Endothelial cell of umbilical vein (primary cell): ENCODE results near the gene SDCBP2. TPM values are rescaled to one million over a fixed set of nuclear protein-coding genes. Genes with fewer than 3 reads are reported as not detected.

Experiments
- BruUV-seq: library from RNA; stranded (reverse); fragments of 400-500 nt; replicated peaks from 2 replicates; lab custom pipeline; 2021; lab: Mats Ljungman, UMichigan
- CTCF ChIA-PET: fragments of 300-600, 350-600 bp; sonication (Branson Sonifier 250); formaldehyde crosslinking; loops from one replicate; lab custom pipeline; 2021; ENCODE audit warnings: antibody characterized with exemption, inconsistent platforms; lab: Charles Lee
- POLR2A ChIA-PET: fragments of 300-600, 350-600 bp; sonication (Branson Sonifier 250); formaldehyde crosslinking; loops from one replicate; lab custom pipeline; 2021; ENCODE audit warnings: antibody characterized with exemption, inconsistent platforms; lab: Charles Lee
- DNase-seq: peaks from one replicate; pipeline ENCODE4 v3.0.0-alpha.2; 2011; ENCODE audit warnings: low read depth, low spot score
- FAIRE-seq: peaks from 2 replicates; lab custom pipeline; 2011; peaks lifted over from hg19 to GRCh38; lab: Jason Lieb, UNC
- H2AFZ ChIP-seq: 2 replicates; pipeline ENCODE4 v1.6.0; 2012; ENCODE audit warnings: low read depth, low read length, control low read depth, inconsistent platforms
- H3K27ac ChIP-seq: 2 replicates; pipeline ENCODE4 v1.5.1; 2011; ENCODE audit warnings: low read depth, mild to moderate bottlenecking, control low read depth, low read length, moderate library complexity; ENCODE audit not compliant: insufficient read depth
- H3K27me3 ChIP-seq, 2 experiments: 2 replicates each; pipeline versions ENCODE4 v1.6.0 to v1.6.1; 2011; ENCODE audit warnings: low read length in 2 of 2, mixed read lengths in 1 of 2; ENCODE audit not compliant: control insufficient read depth in 2 of 2, insufficient read depth in 2 of 2
- H3K36me3 ChIP-seq, 2 experiments: 2 replicates in 1 of 2; 3 replicates in 1 of 2; pipeline ENCODE4 v1.5.1; 2011; ENCODE audit warnings: low read length in 2 of 2, mild to moderate bottlenecking in 1 of 2, moderate library complexity in 1 of 2; ENCODE audit not compliant: control insufficient read depth in 2 of 2, insufficient read depth in 2 of 2; ENCODE audit errors: extremely low read depth in 1 of 2
- H3K4me1 ChIP-seq: 3 replicates; pipeline ENCODE4 v1.5.1; 2011; ENCODE audit warnings: mild to moderate bottlenecking, low read length; ENCODE audit not compliant: control insufficient read depth, insufficient read depth; ENCODE audit errors: extremely low read depth
- H3K4me2 ChIP-seq: 2 replicates; pipeline ENCODE4 v1.6.1; 2011; ENCODE audit warnings: low read length, control low read depth, mixed read lengths; ENCODE audit not compliant: insufficient read depth
- H3K4me3 ChIP-seq, 3 experiments: fragments of 200-600 bp in 1 of 3; sonication (generic), shearing (Covaris generic) in 1 of 3; replicated peaks in 1 of 3; 2 replicates each; pipeline ENCODE4 v1.5.1; 2011 to 2016; ENCODE audit warnings: control low read depth in 3 of 3, low read length in 3 of 3, mild to moderate bottlenecking in 2 of 3, inconsistent platforms in 1 of 3, low read depth in 1 of 3, moderate library complexity in 1 of 3; ENCODE audit not compliant: insufficient read depth in 1 of 3
- H3K79me2 ChIP-seq: 2 replicates; pipeline ENCODE4 v1.6.0; 2012; ENCODE audit warnings: low read length, inconsistent platforms; ENCODE audit not compliant: control insufficient read depth, insufficient read depth
- H3K9ac ChIP-seq: replicated peaks from 2 replicates; pipeline ENCODE3; 2011; ENCODE audit warnings: low read length, control low read depth; ENCODE audit not compliant: insufficient read depth; ENCODE audit errors: extremely low read depth
- H3K9me1 ChIP-seq: replicated peaks from 3 replicates; pipeline ENCODE4 v1.6.0; 2011; ENCODE audit warnings: mild to moderate bottlenecking, low read length; ENCODE audit not compliant: control insufficient read depth, insufficient read depth; ENCODE audit errors: extremely low read depth
- H3K9me3 ChIP-seq: replicated peaks from 2 replicates; pipeline ENCODE4 v1.5.1; 2012; ENCODE audit warnings: low read length, inconsistent platforms; ENCODE audit not compliant: control insufficient read depth, insufficient read depth
- H4K20me1 ChIP-seq: replicated peaks from 2 replicates; pipeline ENCODE3; 2011; ENCODE audit warnings: mild to moderate bottlenecking, low read length; ENCODE audit not compliant: control insufficient read depth, insufficient read depth; ENCODE audit errors: extremely low read depth
- CTCF ChIP-seq, 2 donors: IDR thresholded peaks; 1 replicate in 1 of 2; 2 replicates in 1 of 2; pipeline ENCODE4 v1.5.1; 2011; ENCODE audit warnings: low read length in 2 of 2, mild to moderate bottlenecking in 2 of 2, moderate library complexity in 2 of 2, control low read depth in 1 of 2, inconsistent platforms in 1 of 2, low read depth in 1 of 2; ENCODE audit not compliant: insufficient read depth in 1 of 2; ENCODE audit errors: extremely low read depth in 1 of 2
- EZH2 ChIP-seq: IDR thresholded peaks from 2 replicates; pipeline ENCODE4 v1.6.1; 2012; ENCODE audit warnings: borderline replicate concordance, low read depth, mild to moderate bottlenecking, moderate library complexity, low read length, inconsistent platforms; ENCODE audit not compliant: severe bottlenecking
- FOS ChIP-seq: IDR thresholded peaks from 2 replicates; pipeline ENCODE4 v1.6.1; 2011; ENCODE audit warnings: mild to moderate bottlenecking, low read length, moderate library complexity, borderline replicate concordance; ENCODE audit not compliant: insufficient read depth
- GATA2 ChIP-seq: IDR thresholded peaks from 2 replicates; pipeline ENCODE4 v1.7.0; 2011; ENCODE audit warnings: low read depth, mild to moderate bottlenecking, moderate library complexity, mixed read lengths, low read length; ENCODE audit not compliant: insufficient read length, insufficient read depth
- JUN ChIP-seq: IDR thresholded peaks from 2 replicates; pipeline ENCODE4 v1.6.1; 2011; ENCODE audit warnings: borderline replicate concordance, low read depth; ENCODE audit not compliant: insufficient read length, insufficient read depth
- MYC ChIP-seq: IDR thresholded peaks from one replicate; pipeline ENCODE4 v1.6.1; 2011; ENCODE audit warnings: mild to moderate bottlenecking, low read depth, low read length
- POLR2A ChIP-seq: IDR thresholded peaks from 2 replicates; pipeline ENCODE4 v1.6.1; 2012; ENCODE audit warnings: low read depth, mild to moderate bottlenecking, control low read depth, low read length
- POLR2AphosphoS5 ChIP-seq: IDR thresholded peaks from 2 replicates; pipeline ENCODE4 v1.6.1; 2012; ENCODE audit warnings: low read depth, mild to moderate bottlenecking, control low read depth, low read length, moderate library complexity; ENCODE audit not compliant: insufficient read depth
- dilution Hi-C: fragments of 300-500 bp; cut with MboI; formaldehyde crosslinking; loops from one replicate; pipeline ENCODE4 v1.15.0; 2019; ENCODE audit warnings: low sequenced_read_pairs; ENCODE audit not compliant: extremely low pct_ligation_motif_present
- intact Hi-C: fragments of 100-400 bp; cut with micrococcal nuclease; formaldehyde crosslinking; loops from one replicate; pipeline ENCODE4 v1.10.0; 2022
- polyA plus RNA-seq, 4 experiments: library from polyadenylated mRNA; depleted of rRNA in 3 of 4; stranded (reverse) in 3 of 4; unstranded in 1 of 4; fragments of >200 nt; gene quantifications; 2 replicates each; pipeline versions ENCODE4 v1.2.1 to v1.2.3, GENCODE V29; 2011 to 2012; ENCODE audit warnings: missing spikeins in 1 of 4
- total RNA-seq: library from RNA; stranded (reverse); gene quantifications from 2 replicates; pipeline ENCODE4 v1.2.3, GENCODE V29; 2021
- TF ChIP-seq, protein P1 (sequence below): IDR thresholded peaks from 2 replicates; pipeline ENCODE4 v1.6.1; 2011; ENCODE audit not compliant: insufficient read depth, insufficient read length

SDCBP2 gene
- total and polyA plus RNA-seq, 2 donors (not counting 3 experiments of a cell fraction or from before 2014, with no cell fraction given): 6.9 to 9.0 TPM

GRCh38 chr20:1300083-1300840 is 28.7 kb downstream of the SDCBP2 start:
- BruUV-seq: no TSS peak
- no peak for FAIRE-seq
- no peak overlapping the region for H3K9ac ChIP-seq
- ChIA-PET POLR2A (no interaction called here), CTCF (interaction anchor here (0.9 to 1.2 kb wide), 9 partner anchors 13 to 204 kb away, joined by 3 to 6 read pairs (median 4); partner anchors contain the start of genes NSFL1C and SIRPB2)
- H3K9me3 ChIP-seq: no peaks in the 10 kb centered on the region
- no peaks in the 10 kb centered on the region for H3K36me3 ChIP-seq
- dilution Hi-C loops (loop anchor here (25.0 kb wide), 1 partner anchor 137 kb away; no protein-coding TSS in a partner anchor), intact Hi-C loops (loop anchor here (5.0 to 10.0 kb wide), 2 partner anchors 73 to 185 kb away; partner anchors contain the start of genes PSMF1 and RAD21L1)
- no peak overlapping the region for H3K27ac ChIP-seq
- H3K79me2 ChIP-seq: no peaks in the 10 kb centered on the region
- peaks cover 12% of the 10 kb centered on the region for H3K4me1 ChIP-seq
- peak overlapping the region; percentile 27 for H3K4me2 ChIP-seq
- TF ChIP-seq JUN: no peak
- TF ChIP-seq MYC: no peak
- TF ChIP-seq EZH2: no peak
- no peak for TF ChIP-seq GATA2
- no peak for TF ChIP-seq POLR2A
- no peak for TF ChIP-seq CTCF (IDR thresholded peaks at IDR 0.05; ENCODE audit: extremely low read depth in 1 of 2, insufficient read depth in 1 of 2, low read depth in 1 of 2, low read length in 2 of 2)
- no peak for TF ChIP-seq FOS
- TF ChIP-seq, protein P1, sequence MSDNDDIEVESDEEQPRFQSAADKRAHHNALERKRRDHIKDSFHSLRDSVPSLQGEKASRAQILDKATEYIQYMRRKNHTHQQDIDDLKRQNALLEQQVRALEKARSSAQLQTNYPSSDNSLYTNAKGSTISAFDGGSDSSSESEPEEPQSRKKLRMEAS: no peak
- TF ChIP-seq POLR2AphosphoS5: no peak
- no peak overlapping the region for H3K4me3 ChIP-seq
- no peaks in the 10 kb centered on the region for H3K27me3 ChIP-seq
- no peak for DNase-seq
- H2AFZ ChIP-seq: peak overlapping the region; percentile 10
- no peaks in the 10 kb centered on the region for H3K9me1 ChIP-seq
- no peaks in the 10 kb centered on the region for H4K20me1 ChIP-seq
